ENCODE measurements around the gene SLC17A6.

SLC17A6 gene

GRCh38 chr11:22337596-22338485, at the start of gene SLC17A6:
Gene SLC17A6 (plus strand): TSS chr11:22338381. CDS start chr11:22338534, 153 bp downstream.
- DNase-seq (ENCODE audit: insufficient read length, low spot score), result no peak
- TF ChIP-seq CTCF (IDR thresholded peaks at IDR 0.05; ENCODE audit: insufficient read depth, missing control alignments), result no peak
- FAIRE-seq, result no peak

- no peak for DNase-seq (ENCODE audit: insufficient read length, low spot score)
- FAIRE-seq, result no peak
- no peak for TF ChIP-seq CTCF (IDR thresholded peaks at IDR 0.05; ENCODE audit: insufficient read depth, missing control alignments)
Measured at GRCh38 chr11:22302368-22302767, 35.8 kb upstream of the SLC17A6 start.

GRCh38 chr11:22304337-22304961, 33.7 kb upstream of the SLC17A6 start:
- peak; percentile 61 for TF ChIP-seq CTCF (IDR thresholded peaks at IDR 0.05; ENCODE audit: insufficient read depth, missing control alignments)
- DNase-seq (ENCODE audit: insufficient read length, low spot score), result no peak
- FAIRE-seq, result no peak

GRCh38 chr11:22317656-22318055, 20.5 kb upstream of the SLC17A6 start:
- no peak for TF ChIP-seq CTCF (IDR thresholded peaks at IDR 0.05; ENCODE audit: insufficient read depth, missing control alignments)
- DNase-seq (ENCODE audit: insufficient read length, low spot score) (no peak), FAIRE-seq (no peak)

GRCh38 chr11:22331771-22332170, 6.4 kb upstream of the SLC17A6 start:
- FAIRE-seq (peak; percentile 11), DNase-seq (ENCODE audit: insufficient read length, low spot score) (no peak)
- TF ChIP-seq CTCF (IDR thresholded peaks at IDR 0.05; ENCODE audit: insufficient read depth, missing control alignments), result peak; percentile 30

GRCh38 chr11:22336587-22336986, 1.6 kb upstream of the SLC17A6 start:
- FAIRE-seq (no peak), DNase-seq (ENCODE audit: insufficient read length, low spot score) (no peak)
- TF ChIP-seq CTCF (IDR thresholded peaks at IDR 0.05; ENCODE audit: insufficient read depth, missing control alignments), result no peak

GRCh38 chr11:22339611-22340010, 1.4 kb downstream of the SLC17A6 start:
- FAIRE-seq (no peak), DNase-seq (ENCODE audit: insufficient read length, low spot score) (no peak)
- TF ChIP-seq CTCF (IDR thresholded peaks at IDR 0.05; ENCODE audit: insufficient read depth, missing control alignments), result no peak
